ENCODE measurements around the gene CRLF1.

DNA sequence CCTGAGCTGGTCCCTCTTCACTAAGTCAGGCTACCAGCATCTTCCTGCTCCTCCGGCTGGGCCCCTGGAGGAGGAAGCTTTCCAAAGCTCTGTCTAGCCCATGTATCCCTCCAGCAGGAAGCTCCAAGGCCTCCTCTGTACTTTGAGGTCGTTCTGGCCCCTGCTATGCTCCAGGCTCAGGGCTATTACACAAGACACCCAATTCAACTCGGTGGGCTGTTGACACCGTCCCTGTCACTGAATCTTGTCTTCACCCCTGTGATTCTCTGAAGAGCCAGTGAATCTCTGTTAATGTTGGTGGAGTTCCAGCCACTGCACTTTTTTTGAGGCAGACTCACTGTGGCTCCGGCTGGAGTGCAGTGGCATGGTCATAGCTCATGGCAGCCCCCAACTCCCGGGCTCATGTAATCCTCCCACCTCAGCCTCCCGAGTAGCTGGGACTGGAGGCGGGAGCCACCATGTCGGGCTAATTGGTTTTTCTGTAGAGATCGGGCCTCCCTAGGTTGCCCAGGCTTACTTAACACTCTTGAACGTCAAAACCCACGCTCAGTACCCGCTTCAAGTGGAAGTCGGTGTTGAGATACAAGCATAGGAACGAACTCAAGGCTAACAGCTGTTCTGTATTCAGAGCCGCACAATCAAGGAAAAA lies 18.5 kb downstream of the CRLF1 start:
- TF ChIP-seq POLR2A (IDR thresholded peaks at IDR 0.05; ENCODE audit: low read depth, low read length) (no peak), POU2F2 (IDR thresholded peaks at IDR 0.05; ENCODE audit: low read depth, low read length) (no peak), POLR2AphosphoS5 (IDR thresholded peaks at IDR 0.05; ENCODE audit: low read depth, low read length) (no peak), TAF1 (IDR thresholded peaks at IDR 0.05; ENCODE audit: low read depth, low read length) (no peak)

All from GM12891 (cell line).